B cell (primary cell): ENCODE data around the gene MAP3K9. TPM values are rescaled to one million over a fixed set of nuclear protein-coding genes. Genes with fewer than 3 reads are reported as not detected.

ENCODE experiments used
- ATAC-seq: fragments of 200-7000 bp; cut with Tn5 transposase; one replicate; pipeline ENCODE4 v1.10.0; 2021; ENCODE audit warnings: low read depth, mild to moderate bottlenecking, moderate number of reproducible peaks, moderate library complexity
- CTCF ChIA-PET: fragments of 350-600 bp; sonication (Branson Sonifier 250); formaldehyde crosslinking; loops from one replicate; lab custom pipeline; 2021; ENCODE audit warnings: antibody characterized with exemption, inconsistent platforms; lab: Charles Lee
- POLR2A ChIA-PET: fragments of 350-600 bp; sonication (Branson Sonifier 250); formaldehyde crosslinking; loops from one replicate; lab custom pipeline; 2021; ENCODE audit warnings: antibody characterized with exemption; lab: Charles Lee
- DNase-seq: peaks from one replicate; pipeline ENCODE4 v3.0.0; 2013
- H2AFZ ChIP-seq: 2 replicates; pipeline ENCODE4 v1.6.1; 2012; ENCODE audit warnings: mild to moderate bottlenecking, low read depth, low read length; ENCODE audit not compliant: insufficient read depth, poor library complexity, severe bottlenecking
- H3K27ac ChIP-seq, 2 donors: 1 replicate in 1 of 2; 2 replicates in 1 of 2; pipeline ENCODE4 v1.5.1; 2012 to 2013; ENCODE audit warnings: low read length in 2 of 2, mild to moderate bottlenecking in 2 of 2, moderate library complexity in 1 of 2
- H3K27me3 ChIP-seq, 4 experiments: fragments of 200-600 bp in 1 of 4; sonication (generic) in 1 of 4; replicated peaks in 1 of 4; 1 replicate in 2 of 4; 2 replicates in 2 of 4; pipeline versions ENCODE4 v1.6.1 to v1.7.0; 2013 to 2016; ENCODE audit warnings: low read length in 3 of 4, mild to moderate bottlenecking in 2 of 4, mixed read lengths in 1 of 4, moderate library complexity in 1 of 4; ENCODE audit not compliant: insufficient read depth in 4 of 4, control insufficient read depth in 3 of 4; ENCODE audit errors: control extremely low read depth in 1 of 4
- H3K36me3 ChIP-seq, 2 experiments: replicated peaks in 1 of 2; 1 replicate in 1 of 2; 2 replicates in 1 of 2; pipeline versions ENCODE4 v1.6.1 to v1.7.1; 2013; ENCODE audit warnings: low read length in 1 of 2; ENCODE audit not compliant: insufficient read depth in 2 of 2, control insufficient read depth in 1 of 2; ENCODE audit errors: control extremely low read depth in 1 of 2, extremely low read depth in 1 of 2
- H3K4me1 ChIP-seq, 2 donors: fragments of 200-600 bp in 1 of 2; sonication (generic) in 1 of 2; 1 replicate in 1 of 2; 2 replicates in 1 of 2; pipeline versions ENCODE4 v1.5.1 to v1.6.1; 2013 to 2017; ENCODE audit warnings: low read length in 2 of 2; ENCODE audit not compliant: control insufficient read depth in 2 of 2, insufficient read depth in 2 of 2
- H3K4me2 ChIP-seq: replicated peaks from 2 replicates; pipeline ENCODE3; 2012; ENCODE audit warnings: mild to moderate bottlenecking, low read depth, low read length; ENCODE audit not compliant: poor library complexity, severe bottlenecking
- H3K4me3 ChIP-seq, 5 experiments: fragments of 200-600 bp in 1 of 5; sonication (generic) in 1 of 5; 1 replicate in 3 of 5; 2 replicates in 2 of 5; pipeline versions ENCODE4 v1.5.1 to v1.7.0; 2011 to 2016; ENCODE audit warnings: low read length in 4 of 5, mild to moderate bottlenecking in 4 of 5, low read depth in 2 of 5, control low read depth in 1 of 5, moderate library complexity in 1 of 5; ENCODE audit not compliant: insufficient read depth in 1 of 5; ENCODE audit errors: control extremely low read depth in 1 of 5, extremely low read depth in 1 of 5
- H3K79me2 ChIP-seq: fragments of 200-600 bp; sonication (generic); one replicate; pipeline ENCODE4 v1.6.0; 2016; ENCODE audit warnings: low read length; ENCODE audit not compliant: control insufficient read depth, insufficient read depth
- H3K9ac ChIP-seq: fragments of 200-600 bp; sonication (generic); 2 replicates; pipeline ENCODE4 v1.6.1; 2017; ENCODE audit warnings: mild to moderate bottlenecking, low read length, moderate library complexity
- H3K9me3 ChIP-seq, 3 donors: one replicate each; pipeline versions ENCODE4 v1.6.1 to v1.7.1; 2013; ENCODE audit warnings: low read length in 2 of 3; ENCODE audit not compliant: control insufficient read depth in 2 of 3, insufficient read depth in 1 of 3; ENCODE audit errors: control extremely low read depth in 1 of 3
- H4K20me1 ChIP-seq: 2 replicates; pipeline ENCODE4 v1.6.0; 2012; ENCODE audit warnings: mild to moderate bottlenecking, low read length; ENCODE audit not compliant: insufficient read depth, control insufficient read depth, poor library complexity, severe bottlenecking
- H3K27ac Mint-ChIP-seq: one replicate; pipeline ENCODE4 v1.8.0; 2021; ENCODE audit warnings: mixed read lengths
- H3K27me3 Mint-ChIP-seq: one replicate; pipeline ENCODE4 v1.8.0; 2021; ENCODE audit warnings: mixed read lengths
- H3K4me1 Mint-ChIP-seq: one replicate; pipeline ENCODE4 v1.8.0; 2021; ENCODE audit warnings: mixed read lengths
- H3K4me3 Mint-ChIP-seq: one replicate; pipeline ENCODE4 v1.8.0; 2021; ENCODE audit warnings: mixed read lengths
- H3K9me3 Mint-ChIP-seq: one replicate; pipeline ENCODE4 v1.8.0; 2022; ENCODE audit warnings: mixed read lengths; ENCODE audit not compliant: insufficient read depth
- EZH2 ChIP-seq: IDR thresholded peaks from 2 replicates; pipeline ENCODE4 v1.6.1; 2012; ENCODE audit warnings: borderline replicate concordance, low read depth, mild to moderate bottlenecking, moderate library complexity, low read length; ENCODE audit not compliant: insufficient read depth, poor library complexity, severe bottlenecking
- WGBS: methylation state at CpG from one replicate; pipeline ENCODE4 v1.1.5; 2013; ENCODE audit warnings: missing lambda C conversion rate; ENCODE audit not compliant: insufficient coverage; 5-methylcytosine and 5-hydroxymethylcytosine counted together
- intact Hi-C: fragments of 100-400 bp; cut with micrococcal nuclease; formaldehyde crosslinking; loops from one replicate; pipeline ENCODE4 v1.10.0; 2022
- polyA plus RNA-seq: library from polyadenylated mRNA; depleted of rRNA; stranded (reverse); fragments of >200 nt; gene quantifications from 2 replicates; pipeline ENCODE4 v1.2.3, GENCODE V29; 2012
- total RNA-seq, 2 donors: library from RNA; stranded (reverse); fragments of 120-200 nt in 1 of 2; gene quantifications; 1 replicate in 1 of 2; 2 replicates in 1 of 2; pipeline versions ENCODE4 v1.2.3 to v1.2.4, GENCODE V29; 2013 to 2022
- TF ChIP-seq, protein P1 (sequence below): fragments of 200-600 bp; IDR thresholded peaks from one replicate; pipeline ENCODE4 v1.8.0; 2022; ENCODE audit warnings: antibody characterized with exemption, mild to moderate bottlenecking

MAP3K9 gene
- total and polyA plus RNA-seq, 2 donors (not counting 1 experiment from before 2014, with no cell fraction given): 4.7 to 20.2 TPM

DNA sequence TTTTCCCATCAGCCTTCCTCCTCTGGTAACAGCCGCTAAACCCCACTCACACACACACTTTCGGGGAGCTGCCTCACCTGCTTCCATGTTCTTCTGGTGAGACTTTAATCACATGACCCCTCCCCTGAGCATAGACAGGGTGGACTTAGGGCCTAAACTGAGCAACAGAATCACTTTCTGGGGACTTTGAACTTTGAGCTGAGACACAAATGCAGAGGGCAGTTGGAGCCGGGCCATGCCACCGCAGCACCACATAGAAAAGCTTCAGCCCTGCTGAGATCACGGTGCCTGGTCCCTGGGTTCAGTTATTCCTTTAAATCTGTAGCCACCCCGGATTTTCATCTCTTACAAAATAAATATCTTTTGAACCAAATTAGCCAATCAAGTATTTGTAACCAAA is 18.4 kb upstream of the MAP3K9 start:
- peaks cover 0 to 22% (median 8%) of the 10 kb centered on the region in 4 experiments for H3K27me3 ChIP-seq
- Mint-ChIP-seq H3K4me1 (peaks cover 5% of the 10 kb centered on the region), H3K27me3 (peaks cover 15% of the 10 kb centered on the region), H3K27ac (no peak overlapping the region), H3K4me3 (no peak overlapping the region), H3K9me3 (no peaks in the 10 kb centered on the region)
- POLR2A ChIA-PET: no interaction called here
- H3K4me2 ChIP-seq: no peak overlapping the region
- no peaks in the 10 kb centered on the region for H3K79me2 ChIP-seq
- H3K4me3 ChIP-seq: no peak overlapping the region
- peaks cover 2 to 5% of the 10 kb centered on the region in 2 donors for H3K4me1 ChIP-seq
- no peaks in the 10 kb centered on the region for H3K9me3 ChIP-seq
- no peak for DNase-seq
- TF ChIP-seq, protein P1, sequence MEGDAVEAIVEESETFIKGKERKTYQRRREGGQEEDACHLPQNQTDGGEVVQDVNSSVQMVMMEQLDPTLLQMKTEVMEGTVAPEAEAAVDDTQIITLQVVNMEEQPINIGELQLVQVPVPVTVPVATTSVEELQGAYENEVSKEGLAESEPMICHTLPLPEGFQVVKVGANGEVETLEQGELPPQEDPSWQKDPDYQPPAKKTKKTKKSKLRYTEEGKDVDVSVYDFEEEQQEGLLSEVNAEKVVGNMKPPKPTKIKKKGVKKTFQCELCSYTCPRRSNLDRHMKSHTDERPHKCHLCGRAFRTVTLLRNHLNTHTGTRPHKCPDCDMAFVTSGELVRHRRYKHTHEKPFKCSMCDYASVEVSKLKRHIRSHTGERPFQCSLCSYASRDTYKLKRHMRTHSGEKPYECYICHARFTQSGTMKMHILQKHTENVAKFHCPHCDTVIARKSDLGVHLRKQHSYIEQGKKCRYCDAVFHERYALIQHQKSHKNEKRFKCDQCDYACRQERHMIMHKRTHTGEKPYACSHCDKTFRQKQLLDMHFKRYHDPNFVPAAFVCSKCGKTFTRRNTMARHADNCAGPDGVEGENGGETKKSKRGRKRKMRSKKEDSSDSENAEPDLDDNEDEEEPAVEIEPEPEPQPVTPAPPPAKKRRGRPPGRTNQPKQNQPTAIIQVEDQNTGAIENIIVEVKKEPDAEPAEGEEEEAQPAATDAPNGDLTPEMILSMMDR: no peak
- TF ChIP-seq EZH2: no peak
- intact Hi-C loops: no loop called here
- no peak overlapping the region for H2AFZ ChIP-seq
- CTCF ChIA-PET: interaction anchor here (1.0 to 1.5 kb wide), 2 partner anchors 10 to 112 kb away, joined by 4 to 7 read pairs; no protein-coding TSS in a partner anchor
- no peaks in the 10 kb centered on the region for H4K20me1 ChIP-seq
- no peaks in the 10 kb centered on the region for H3K36me3 ChIP-seq
- no peak overlapping the region for H3K9ac ChIP-seq
- 87% methylated on average over 6 of the region's 6 CpGs for WGBS
- no peak for ATAC-seq
- no peak overlapping the region for H3K27ac ChIP-seq

DNA sequence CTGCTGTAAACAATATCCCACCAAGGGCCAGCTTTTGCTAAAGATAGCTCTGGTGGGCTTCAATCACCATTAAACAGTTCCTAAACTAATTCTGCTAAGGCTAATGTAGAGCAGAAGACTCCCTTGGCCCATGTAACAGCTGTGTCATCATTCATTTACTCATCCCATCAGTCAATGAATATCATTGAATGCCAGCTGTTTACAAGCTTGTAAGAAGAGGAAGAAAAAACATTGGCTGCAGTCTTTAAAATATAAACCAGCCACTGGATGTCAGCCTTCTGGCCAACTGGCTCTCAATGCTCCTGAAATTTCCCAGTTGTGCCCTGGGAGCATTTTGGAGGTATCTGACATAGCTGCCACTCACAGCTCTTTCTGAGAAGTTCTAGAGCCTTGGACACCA is 18.0 kb upstream of the MAP3K9 start:
- POLR2A ChIA-PET: no interaction called here

More for the DNA sequence above, 18.0 kb upstream of the MAP3K9 start:
- Histone ChIP-seq H3K27ac (no peak overlapping the region), H4K20me1 (no peaks in the 10 kb centered on the region), H2AFZ (no peak overlapping the region), H3K27me3 (peaks cover 0 to 24% (median 9%) of the 10 kb centered on the region in 4 experiments), H3K9me3 (no peaks in the 10 kb centered on the region), H3K79me2 (no peaks in the 10 kb centered on the region), H3K9ac (no peak overlapping the region), H3K4me3 (no peak overlapping the region), H3K4me1 (peaks cover 6 to 9% of the 10 kb centered on the region in 2 donors), H3K4me2 (no peak overlapping the region), H3K36me3 (no peaks in the 10 kb centered on the region)
- CTCF ChIA-PET: interaction anchor here (1.0 to 1.5 kb wide), 2 partner anchors 9 to 111 kb away, joined by 4 to 7 read pairs; no protein-coding TSS in a partner anchor
- Mint-ChIP-seq H3K27me3 (peaks cover 17% of the 10 kb centered on the region), H3K9me3 (no peaks in the 10 kb centered on the region), H3K27ac (no peak overlapping the region), H3K4me3 (no peak overlapping the region), H3K4me1 (peaks cover 7% of the 10 kb centered on the region)
- intact Hi-C loops: no loop called here
- no peak for DNase-seq
- ATAC-seq: no peak
- TF ChIP-seq, protein P1: no peak
- TF ChIP-seq EZH2: no peak
